CD4-positive, alpha-beta T cell treated with Interleukin-6 at 100 ng/mL for 8 hours (primary cell): ENCODE results near the gene RFX7.
"Not testable (repeated sequence)": the region's sequence is repeated elsewhere in the genome, so short reads cannot be mapped to it uniquely, and the experiment has no call there.

Experiments used
- DNase-seq: peaks from one replicate; pipeline ENCODE4 v3.0.0-alpha.2; 2020; ENCODE audit warnings: mixed read lengths, low spot score

Gene RFX7

GRCh38 chr15:56205061-56205876 is 38.4 kb downstream of the RFX7 start:
- DNase-seq = no peak

GRCh38 chr15:56203312-56203922 is 40.3 kb downstream of the RFX7 start:
- DNase-seq = not testable (repeated sequence)

DNA sequence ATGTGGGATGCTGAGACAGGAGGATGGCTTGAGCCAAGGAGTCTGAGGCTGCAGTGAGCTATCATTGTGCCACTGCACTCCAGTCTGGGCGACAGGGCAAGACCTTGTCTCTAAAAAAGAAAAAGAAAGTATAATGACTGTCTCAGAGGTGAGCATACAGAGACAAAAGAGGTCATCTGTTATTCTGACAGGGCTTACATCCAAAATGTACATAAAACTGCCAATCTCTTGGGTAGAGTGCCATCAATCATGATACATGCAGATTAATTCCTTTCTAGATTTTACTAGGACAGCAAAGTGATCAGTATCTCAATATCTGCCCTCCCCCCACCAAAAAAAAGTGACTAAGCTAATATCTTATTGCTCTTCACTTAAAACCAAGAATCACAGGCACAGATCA is 41.0 kb downstream of the RFX7 start:
- no peak for DNase-seq

GRCh38 chr15:56199038-56199437 is 44.6 kb downstream of the RFX7 start:
- DNase-seq = no peak

DNA sequence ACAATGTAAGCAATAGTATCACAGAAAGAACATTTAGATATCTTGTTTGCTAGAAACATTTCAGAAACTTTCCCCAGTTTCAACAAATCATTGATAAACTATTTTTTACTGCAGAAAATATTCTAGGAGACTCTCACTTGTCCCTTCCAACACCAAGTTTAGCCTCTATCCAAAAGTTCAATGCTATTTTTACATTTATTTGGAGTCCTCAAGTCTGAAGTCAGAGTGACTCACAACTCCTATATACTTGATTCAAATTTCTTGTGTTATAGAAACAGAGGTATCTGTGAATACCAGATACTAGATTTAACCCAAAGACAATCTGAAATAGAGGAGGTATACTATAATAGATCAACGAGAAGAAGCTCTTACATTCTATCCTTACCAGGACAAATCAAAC is 49.6 kb downstream of the RFX7 start:
- DNase-seq = no peak

DNA sequence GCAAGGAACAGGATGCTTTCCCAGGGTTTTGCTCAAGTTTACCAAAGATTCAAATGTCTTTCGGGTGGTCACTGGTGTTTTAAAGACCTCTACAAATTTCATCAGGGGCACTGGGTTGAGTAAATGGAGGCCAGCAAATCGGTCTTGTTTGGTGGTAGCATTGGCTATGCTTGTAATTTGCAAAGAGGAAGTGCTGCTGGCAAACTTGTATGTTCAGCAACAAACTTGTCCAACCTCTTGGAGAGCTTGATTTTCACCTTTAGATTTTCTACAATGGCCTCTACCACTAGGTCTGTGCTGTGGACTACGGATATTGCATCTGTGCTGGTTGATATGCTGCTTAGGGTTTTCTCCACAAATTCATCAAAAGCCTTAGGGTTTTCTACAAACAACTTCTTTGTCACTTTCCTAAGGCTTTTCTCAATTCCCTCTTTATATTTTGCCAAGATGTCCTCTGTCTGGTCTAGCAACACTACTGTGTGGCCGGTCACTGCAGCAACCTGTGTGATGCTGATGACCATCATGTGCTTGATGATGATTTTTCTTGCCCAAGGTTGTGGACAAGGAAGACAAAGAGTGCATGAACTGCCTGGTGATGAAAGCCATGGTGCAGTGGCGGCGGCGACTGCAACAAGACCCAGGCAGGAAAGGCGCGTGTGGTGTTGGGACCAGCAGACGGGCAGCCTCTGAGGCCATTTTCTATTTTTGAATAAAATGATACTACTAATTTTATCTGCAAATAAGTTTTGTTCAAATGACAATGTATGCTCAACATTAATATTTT is 50.8 kb downstream of the RFX7 start:
- DNase-seq = no peak

GRCh38 chr15:56187665-56188064 is 56.0 kb downstream of the RFX7 start:
- DNase-seq = no peak

- DNase-seq = no peak
Measured at GRCh38 chr15:56185980-56186379, 57.7 kb downstream of the RFX7 start.

DNA sequence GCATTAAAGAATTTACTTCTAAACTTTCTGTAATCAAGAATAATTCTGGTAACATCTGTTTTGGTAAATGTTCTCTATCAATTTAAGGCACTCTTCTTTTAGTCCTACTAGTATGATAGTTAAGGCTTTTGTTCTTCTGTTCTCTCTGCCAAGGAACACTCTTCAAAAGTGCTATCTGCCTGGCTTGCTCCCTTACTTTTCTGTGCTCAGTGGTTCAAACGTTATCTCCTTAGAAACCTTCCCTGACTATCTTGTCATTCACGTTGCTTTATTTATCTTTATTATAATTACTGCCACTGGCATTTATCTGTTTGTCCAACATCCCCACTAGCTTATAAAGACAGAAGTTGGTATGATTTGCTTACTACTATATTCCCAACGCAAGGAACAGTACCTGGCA is 59.2 kb downstream of the RFX7 start:
- DNase-seq = no peak

- DNase-seq = no peak
Measured at GRCh38 chr15:56180851-56181250, 62.8 kb downstream of the RFX7 start.

GRCh38 chr15:56176996-56177395 is 66.7 kb downstream of the RFX7 start:
- no peak for DNase-seq

DNA sequence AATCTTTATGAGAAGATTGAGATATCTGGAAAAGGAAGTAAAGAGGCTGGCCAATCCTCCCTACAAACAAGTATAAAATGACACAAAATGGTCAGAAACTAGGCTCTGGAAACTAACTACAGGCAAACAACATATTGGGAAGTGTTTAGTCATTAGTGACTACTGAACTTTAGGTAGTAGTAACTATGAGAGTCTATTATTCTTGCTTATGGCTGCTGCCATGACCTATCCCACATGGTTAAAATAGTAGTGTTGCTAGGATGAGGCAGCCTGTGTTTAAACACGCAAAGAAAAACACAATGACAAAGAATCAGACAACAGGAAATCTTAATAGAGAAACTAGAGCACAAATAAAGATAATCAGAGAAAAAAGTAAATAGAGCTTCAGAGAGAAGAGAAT is 67.9 kb downstream of the RFX7 start:
- no peak for DNase-seq

- DNase-seq = no peak
Measured at GRCh38 chr15:56174649-56175048, 69.0 kb downstream of the RFX7 start.

DNA sequence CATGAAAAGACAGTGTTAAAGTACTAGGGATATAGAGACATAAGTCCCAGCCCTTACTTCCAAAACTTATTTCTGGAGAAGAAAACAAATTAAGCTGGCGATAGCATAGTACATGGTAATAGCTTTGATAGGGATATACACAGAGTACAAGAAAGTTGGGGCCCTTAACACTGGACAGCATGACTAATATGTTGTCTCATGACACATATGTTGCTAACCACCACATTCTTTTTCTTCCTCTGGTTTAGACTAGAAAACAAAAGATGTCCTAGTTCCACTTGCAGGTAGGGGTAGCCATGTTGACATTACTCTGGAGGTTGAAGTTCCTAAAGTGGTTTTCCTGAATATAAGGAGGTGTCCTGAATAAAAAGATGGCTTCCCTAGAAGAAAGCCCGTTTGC is 75.3 kb downstream of the RFX7 start:
- DNase-seq = no peak

GRCh38 chr15:56165234-56165633 is 78.4 kb downstream of the RFX7 start:
- DNase-seq = no peak

DNA sequence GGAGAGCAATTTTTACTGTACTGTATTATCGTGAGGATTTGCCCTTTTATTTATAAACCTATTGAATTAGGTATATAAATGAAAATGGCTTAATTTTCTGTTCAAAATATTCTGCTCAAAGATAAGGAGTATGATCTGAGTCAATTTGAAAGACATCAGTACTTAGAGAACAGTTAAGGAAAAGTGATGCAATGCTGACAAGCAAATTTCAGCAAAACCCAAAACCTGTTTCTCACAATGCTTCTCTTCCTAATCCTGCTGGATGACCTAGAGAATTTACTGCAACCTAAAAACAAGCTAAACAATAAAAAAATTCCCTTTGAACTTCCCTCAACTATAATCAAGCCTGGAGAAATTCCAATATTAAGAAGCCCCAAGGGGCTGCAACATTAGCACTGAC is 82.7 kb downstream of the RFX7 start:
- no peak for DNase-seq

GRCh38 chr15:56156877-56157276 is 86.8 kb downstream of the RFX7 start:
- DNase-seq = no peak

GRCh38 chr15:56155278-56155677 is 88.4 kb downstream of the RFX7 start:
- DNase-seq = not testable (repeated sequence)

- DNase-seq = not testable (repeated sequence)
Measured at GRCh38 chr15:56154768-56155167, 88.9 kb downstream of the RFX7 start.

GRCh38 chr15:56150204-56150603 is 93.5 kb downstream of the RFX7 start:
- no peak for DNase-seq

DNA sequence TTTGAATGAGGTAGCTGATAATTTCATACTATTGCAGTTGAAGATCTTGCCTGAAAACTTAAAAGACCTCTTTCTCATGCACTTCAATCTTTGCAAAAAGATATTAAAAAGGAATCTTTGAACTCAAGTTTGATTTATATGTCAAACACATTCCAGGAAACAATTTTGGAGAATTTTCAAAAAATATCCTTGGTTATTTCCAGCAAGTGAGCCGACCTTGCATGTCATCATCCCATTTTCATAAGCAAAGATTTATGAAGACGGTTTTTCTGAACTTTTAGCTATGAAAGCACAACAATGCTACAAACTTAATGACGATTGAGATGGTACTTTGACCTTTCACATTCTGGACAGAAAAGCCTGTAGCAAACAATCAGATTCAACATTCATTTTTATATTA is 95.6 kb downstream of the RFX7 start:
- no peak for DNase-seq

- no peak for DNase-seq
Measured at GRCh38 chr15:56146756-56147155, 96.9 kb downstream of the RFX7 start.

DNA sequence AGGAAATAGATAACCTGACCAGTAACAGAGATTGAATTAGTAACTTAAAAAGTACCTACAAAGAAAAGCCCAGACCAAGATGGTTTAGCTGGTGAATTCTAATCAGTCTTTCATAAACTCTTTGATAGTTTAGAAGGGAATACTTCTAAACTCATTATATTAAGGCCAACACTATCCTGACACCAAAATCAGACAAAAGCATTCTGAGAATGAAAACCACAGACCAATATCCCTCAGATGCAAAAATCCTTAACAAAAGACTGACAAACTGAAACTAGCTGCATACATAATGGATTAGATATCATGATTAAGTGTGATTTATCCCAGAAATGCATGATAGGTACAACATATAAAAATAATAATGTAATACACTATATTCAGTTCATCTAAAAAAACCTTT is 115.6 kb downstream of the RFX7 start:
- DNase-seq = no peak
